PFSK-1 (cell line): ENCODE results near the gene SLC16A2.

Experiments
- FOXP2 ChIP-seq: optimal IDR thresholded peaks from 2 replicates; pipeline ENCODE3; 2011; ENCODE audit warnings: borderline replicate concordance, control low read depth, inconsistent platforms; ENCODE audit not compliant: insufficient read depth; ENCODE audit errors: extremely low read length, extremely low read depth
- POLR2AphosphoS5 ChIP-seq: IDR thresholded peaks from 2 replicates; pipeline ENCODE4 v1.6.1; 2012; ENCODE audit warnings: low read depth, mild to moderate bottlenecking, control low read depth, low read length, moderate library complexity
- SIN3A ChIP-seq: IDR thresholded peaks from 2 replicates; pipeline ENCODE4 v1.6.1; 2012; ENCODE audit warnings: mild to moderate bottlenecking, low read length, moderate library complexity, borderline replicate concordance; ENCODE audit not compliant: insufficient read depth
- TAF1 ChIP-seq: IDR thresholded peaks from 2 replicates; pipeline ENCODE4 v1.6.1; 2012; ENCODE audit warnings: low read length, control low read depth, borderline replicate concordance; ENCODE audit not compliant: insufficient read depth
- TF ChIP-seq, protein P1 (sequence below), 2 experiments: IDR thresholded peaks; 2 replicates each; pipeline versions ENCODE4 v1.6.1 to v1.8.0; 2011 to 2012; ENCODE audit warnings: low read depth in 2 of 2, low read length in 2 of 2, control low read depth in 1 of 2, inconsistent platforms in 1 of 2, mild to moderate bottlenecking in 1 of 2, moderate library complexity in 1 of 2; ENCODE audit not compliant: insufficient read depth in 1 of 2

Gene SLC16A2

DNA sequence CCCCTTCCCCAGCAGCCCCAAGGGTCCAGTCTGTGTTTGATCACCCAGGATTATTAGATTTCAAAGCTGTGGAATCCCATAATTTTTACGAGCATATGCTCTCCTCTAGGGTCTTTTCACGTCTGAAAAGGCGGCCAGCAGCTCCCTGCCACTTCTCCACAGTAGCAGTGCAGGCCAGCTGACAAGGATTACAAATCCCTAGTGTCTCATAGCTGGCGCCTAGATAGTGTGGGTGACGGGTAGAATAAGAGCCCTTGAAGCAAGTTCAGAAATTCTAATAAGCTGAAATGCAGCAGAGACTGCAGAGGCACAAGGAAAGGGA, 113.8 kb downstream of the SLC16A2 start:
- TF ChIP-seq, protein P1, sequence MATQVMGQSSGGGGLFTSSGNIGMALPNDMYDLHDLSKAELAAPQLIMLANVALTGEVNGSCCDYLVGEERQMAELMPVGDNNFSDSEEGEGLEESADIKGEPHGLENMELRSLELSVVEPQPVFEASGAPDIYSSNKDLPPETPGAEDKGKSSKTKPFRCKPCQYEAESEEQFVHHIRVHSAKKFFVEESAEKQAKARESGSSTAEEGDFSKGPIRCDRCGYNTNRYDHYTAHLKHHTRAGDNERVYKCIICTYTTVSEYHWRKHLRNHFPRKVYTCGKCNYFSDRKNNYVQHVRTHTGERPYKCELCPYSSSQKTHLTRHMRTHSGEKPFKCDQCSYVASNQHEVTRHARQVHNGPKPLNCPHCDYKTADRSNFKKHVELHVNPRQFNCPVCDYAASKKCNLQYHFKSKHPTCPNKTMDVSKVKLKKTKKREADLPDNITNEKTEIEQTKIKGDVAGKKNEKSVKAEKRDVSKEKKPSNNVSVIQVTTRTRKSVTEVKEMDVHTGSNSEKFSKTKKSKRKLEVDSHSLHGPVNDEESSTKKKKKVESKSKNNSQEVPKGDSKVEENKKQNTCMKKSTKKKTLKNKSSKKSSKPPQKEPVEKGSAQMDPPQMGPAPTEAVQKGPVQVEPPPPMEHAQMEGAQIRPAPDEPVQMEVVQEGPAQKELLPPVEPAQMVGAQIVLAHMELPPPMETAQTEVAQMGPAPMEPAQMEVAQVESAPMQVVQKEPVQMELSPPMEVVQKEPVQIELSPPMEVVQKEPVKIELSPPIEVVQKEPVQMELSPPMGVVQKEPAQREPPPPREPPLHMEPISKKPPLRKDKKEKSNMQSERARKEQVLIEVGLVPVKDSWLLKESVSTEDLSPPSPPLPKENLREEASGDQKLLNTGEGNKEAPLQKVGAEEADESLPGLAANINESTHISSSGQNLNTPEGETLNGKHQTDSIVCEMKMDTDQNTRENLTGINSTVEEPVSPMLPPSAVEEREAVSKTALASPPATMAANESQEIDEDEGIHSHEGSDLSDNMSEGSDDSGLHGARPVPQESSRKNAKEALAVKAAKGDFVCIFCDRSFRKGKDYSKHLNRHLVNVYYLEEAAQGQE (IDR thresholded peaks at IDR 0.05; ENCODE audit: insufficient read depth in 1 of 2, low read depth in 2 of 2, low read length in 2 of 2): no peak
- TF ChIP-seq FOXP2 (no peak), POLR2AphosphoS5 (no peak), SIN3A (no peak), TAF1 (no peak)

DNA sequence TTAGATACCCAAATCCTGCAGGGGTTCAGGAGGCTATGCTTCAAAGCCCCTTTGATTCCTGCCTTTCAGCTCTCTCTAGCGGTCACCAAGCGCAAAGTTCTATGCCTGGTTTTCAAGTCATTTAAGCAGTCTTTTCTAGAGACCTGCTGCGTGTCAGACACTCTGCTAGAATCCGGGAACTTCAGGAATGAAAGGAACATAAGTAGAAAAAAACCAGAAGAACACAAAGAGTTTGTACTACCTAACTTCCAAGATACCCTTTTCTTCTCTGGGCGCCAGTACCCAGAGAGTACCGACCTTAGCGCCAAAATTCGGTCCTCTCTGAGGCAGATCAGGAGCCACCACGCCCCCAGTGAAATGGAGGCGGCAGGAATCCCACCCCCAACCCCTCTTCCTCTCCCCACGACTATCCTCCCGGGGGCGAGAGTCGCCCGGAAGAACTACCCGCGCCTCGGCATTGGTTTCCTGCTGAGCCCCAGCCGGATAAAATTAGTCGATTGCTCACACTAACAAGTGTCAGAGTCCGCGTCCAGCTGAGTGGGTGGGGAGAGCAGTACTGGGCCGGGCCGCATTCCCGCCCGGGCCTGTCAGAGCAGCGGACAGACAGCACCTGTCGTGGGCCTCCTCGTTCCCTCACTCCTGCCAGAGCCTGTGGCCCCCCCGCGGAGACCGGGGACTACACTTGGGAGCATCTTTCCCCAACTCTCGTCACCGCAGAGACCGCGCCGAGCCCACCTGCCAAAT, 114.3 kb downstream of the SLC16A2 start:
- TF ChIP-seq TAF1: no peak
- no peak for TF ChIP-seq SIN3A
- no peak for TF ChIP-seq POLR2AphosphoS5
- TF ChIP-seq FOXP2: no peak
- TF ChIP-seq, protein P1 (IDR thresholded peaks at IDR 0.05; ENCODE audit: insufficient read depth in 1 of 2, low read depth in 2 of 2, low read length in 2 of 2): no peak

DNA sequence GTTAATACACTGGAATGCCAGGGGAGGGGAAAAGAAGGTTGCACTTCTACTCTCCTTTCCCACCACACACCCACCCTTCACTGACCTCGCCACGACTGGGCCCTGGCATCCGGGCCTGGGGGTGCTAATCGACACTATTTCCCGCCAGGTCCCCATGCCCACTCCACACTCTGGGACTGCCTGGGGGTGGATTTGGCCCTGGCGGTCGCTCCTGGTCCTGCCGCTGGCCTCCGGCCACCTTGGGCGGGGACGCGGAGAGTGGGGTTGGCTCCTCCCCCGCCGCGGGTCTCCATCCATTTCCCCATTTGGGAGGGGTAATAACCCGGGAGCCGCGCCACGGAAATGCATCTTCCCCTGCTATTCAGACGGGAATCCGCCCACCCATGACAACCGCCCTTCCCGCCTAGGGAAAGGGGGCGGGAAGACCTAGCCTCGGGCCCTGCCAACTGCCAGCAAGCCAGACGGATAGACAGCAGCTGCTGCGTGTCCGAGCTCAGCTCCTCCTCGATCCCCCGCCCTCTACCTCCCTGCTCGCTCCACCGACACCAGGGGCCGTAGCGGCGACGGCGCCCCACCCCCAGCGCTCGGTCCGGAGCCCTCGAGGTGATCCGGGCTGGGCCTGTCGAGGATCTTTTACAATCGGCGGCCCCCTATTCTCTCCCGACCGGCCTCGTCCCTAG, 115.0 kb downstream of the SLC16A2 start:
- TF ChIP-seq, protein P1 (IDR thresholded peaks at IDR 0.05; ENCODE audit: insufficient read depth in 1 of 2, low read depth in 2 of 2, low read length in 2 of 2): no peak
- no peak for TF ChIP-seq TAF1
- no peak for TF ChIP-seq POLR2AphosphoS5
- TF ChIP-seq SIN3A: no peak
- TF ChIP-seq FOXP2: no peak

DNA sequence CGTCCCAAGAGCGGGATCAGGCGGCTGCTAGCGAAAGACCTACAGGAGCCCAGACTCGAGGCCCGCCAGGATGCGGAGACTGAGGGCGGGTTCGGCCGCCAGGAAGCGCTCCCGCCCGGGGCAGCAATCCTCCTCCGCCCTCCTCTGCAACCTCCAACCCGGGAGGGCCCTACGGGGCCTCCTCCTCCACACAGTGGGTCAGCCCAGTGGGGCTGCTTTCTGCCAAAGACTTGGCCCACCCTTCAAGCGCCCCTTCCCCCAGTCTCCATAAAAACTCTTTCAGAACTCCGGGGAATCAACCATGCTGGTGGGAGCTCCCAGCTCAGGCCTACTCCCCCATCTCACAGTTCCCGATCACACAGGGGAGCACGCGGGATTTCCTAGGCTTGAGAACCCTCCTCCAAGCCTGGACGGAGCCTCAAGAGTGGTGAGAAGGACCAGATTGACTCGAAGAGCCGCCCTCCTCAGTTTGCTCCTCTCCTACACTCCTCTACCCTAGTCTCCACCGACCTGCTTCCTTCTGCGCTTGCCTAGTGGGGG, 115.6 kb downstream of the SLC16A2 start:
- TF ChIP-seq TAF1 (no peak), POLR2AphosphoS5 (no peak), FOXP2 (no peak), SIN3A (no peak)
- TF ChIP-seq, protein P1 (IDR thresholded peaks at IDR 0.05; ENCODE audit: insufficient read depth in 1 of 2, low read depth in 2 of 2, low read length in 2 of 2): no peak
